Dedifferentiated amniotic fluid mesenchymal stem cell (primary cell): ENCODE measurements around the gene NFIA.
"Not testable (repeated sequence)": the region's sequence is repeated elsewhere in the genome, so short reads cannot be mapped to it uniquely, and the experiment has no call there.

Experiments used
- DNase-seq: peaks from one replicate; pipeline ENCODE4 v3.0.0-alpha.2; 2016; ENCODE audit errors: extremely low spot score

NFIA gene

DNA sequence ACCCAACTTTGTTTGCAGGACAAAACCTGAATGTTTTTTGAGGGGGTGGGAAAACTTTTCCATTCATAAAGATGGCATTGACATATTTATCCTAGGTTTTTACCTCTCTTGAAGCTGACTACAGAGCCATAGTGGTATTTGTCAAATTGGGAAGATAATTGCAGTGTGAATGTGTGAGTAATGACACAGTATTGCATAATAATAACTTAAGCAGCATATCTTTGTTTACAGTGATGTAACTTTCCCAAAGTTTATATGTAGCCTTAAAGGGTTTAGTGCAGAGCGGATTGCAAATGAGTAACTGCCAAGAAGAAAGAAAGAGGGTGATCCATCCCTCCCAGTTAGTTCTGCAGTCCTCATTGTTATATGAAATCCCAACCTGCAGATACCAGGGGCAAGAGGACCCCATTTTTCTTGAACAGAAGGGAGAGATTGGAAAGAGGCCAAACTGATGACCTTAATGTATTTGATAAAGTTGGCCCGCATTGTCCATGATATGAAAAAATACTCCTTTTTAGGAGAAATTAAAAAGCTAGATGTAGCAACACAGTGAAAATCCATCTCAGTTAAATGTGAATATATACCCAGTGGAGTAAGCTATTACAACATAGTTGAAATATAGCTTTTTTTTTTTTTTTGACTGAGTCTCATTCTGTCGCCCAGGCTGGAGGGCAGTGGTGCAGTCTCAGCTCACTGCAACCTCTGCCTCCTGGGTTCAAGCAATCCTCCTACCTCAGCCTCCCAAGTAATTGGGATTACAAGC is 23.7 kb upstream of the NFIA start:
- no peak for DNase-seq

GRCh38 chr1:61061601-61062000 is 20.8 kb upstream of the NFIA start:
- not testable (repeated sequence) for DNase-seq

GRCh38 chr1:61064673-61065072 is 17.7 kb upstream of the NFIA start:
- DNase-seq: no peak

DNA sequence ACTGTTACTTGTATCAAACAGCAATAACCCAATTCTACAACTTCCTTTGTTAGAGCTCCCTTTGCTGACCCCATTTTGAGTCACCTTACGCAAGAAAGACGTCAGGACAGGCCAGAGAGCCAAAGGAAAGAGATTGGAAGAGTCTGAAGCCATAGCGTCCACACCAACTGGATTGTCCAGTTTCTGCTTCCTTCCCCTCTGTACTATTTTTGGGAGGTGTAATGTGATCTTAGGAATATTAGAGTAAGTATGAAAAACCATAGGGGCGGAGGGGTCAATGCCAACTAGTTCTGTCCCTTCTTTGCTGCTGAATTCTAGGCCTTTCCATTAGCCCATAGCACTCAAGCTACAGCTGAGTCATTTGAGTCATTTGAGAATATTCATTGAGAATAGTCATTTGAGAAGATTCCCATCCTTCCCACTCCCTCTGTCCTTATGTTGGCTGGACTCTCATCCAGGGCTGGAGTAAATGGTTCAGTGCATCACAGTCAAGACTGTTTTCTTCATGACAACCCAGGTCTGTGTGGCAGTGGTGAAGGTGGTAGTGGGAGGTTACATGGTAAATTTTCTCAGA is 14.8 kb upstream of the NFIA start:
- no peak for DNase-seq

DNA sequence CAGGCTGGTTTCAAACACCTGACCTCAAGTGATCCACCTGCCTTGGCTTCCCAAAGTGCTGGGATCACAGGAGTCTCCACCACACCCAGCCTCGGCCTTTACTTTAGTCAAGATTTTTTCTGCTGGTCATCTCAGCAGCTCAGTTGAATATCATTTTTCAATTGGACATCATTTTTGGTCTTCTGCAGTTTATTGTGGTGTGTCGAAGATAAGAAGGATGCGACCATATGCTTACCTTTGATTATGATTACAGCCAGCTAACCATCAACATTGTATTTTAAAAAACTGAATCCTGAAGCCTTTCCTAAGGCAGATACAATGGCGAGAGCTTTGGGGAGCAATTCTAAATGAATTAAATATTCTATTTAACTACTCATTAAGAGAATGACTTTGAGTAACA is 12.3 kb upstream of the NFIA start:
- no peak for DNase-seq

DNA sequence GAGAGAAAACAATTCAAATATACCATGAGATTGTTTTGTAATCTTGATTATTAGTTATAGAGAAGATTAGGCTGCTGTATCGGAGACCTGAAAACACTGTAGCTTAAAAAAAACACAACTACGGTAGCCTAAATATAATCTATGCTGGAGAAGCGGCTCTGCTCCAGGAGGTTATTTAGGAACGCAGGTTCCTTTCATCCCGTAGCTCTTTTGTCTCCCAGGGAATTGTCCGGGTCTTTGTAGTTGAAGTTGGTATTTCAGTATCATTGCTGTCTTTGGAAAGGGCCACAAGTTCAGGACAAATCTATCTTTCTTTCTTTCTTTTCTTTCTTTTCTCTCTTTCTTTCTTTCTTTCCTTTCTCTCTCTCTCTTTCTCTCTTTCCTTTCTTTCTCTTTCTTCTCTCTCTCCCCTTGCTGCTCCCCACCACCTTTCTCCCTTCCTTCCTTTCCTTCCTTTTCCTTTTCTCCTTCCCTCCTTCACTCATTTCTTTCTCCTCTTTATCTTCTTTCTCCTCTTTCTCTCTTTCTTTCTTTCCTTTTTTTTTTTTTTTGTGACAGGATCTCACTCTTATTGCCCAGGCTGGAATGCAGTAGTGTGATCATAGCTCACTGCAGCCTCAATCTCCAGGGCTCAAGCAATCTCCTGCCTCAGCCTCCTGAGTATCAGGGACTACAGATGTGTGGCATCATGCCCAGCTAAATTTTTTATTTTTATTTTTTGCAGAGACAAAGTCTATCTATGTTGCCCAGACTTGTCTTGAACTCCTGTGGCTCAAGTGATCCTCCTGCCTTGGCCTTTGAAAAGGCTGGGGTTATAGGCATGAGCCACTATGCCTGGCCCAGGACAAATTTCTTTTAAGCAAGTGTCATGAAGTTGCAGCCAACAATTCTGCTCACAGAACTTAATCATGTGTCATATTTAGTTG is 10.9 kb upstream of the NFIA start:
- DNase-seq: no peak

GRCh38 chr1:61073871-61074270 is 8.5 kb upstream of the NFIA start:
- DNase-seq: no peak

GRCh38 chr1:61075833-61076232 is 6.5 kb upstream of the NFIA start:
- DNase-seq: not testable (repeated sequence)

- peak; percentile 83 for DNase-seq
Observed at GRCh38 chr1:61076728-61077675, 5.4 kb upstream of the NFIA start.

- peak; percentile 98 for DNase-seq
Observed at GRCh38 chr1:61077676-61078541, 4.5 kb upstream of the NFIA start.

- DNase-seq: no peak
Observed at GRCh38 chr1:61078618-61079295, 3.6 kb upstream of the NFIA start.

- no peak for DNase-seq
Observed at GRCh38 chr1:61079296-61079897, 3.0 kb upstream of the NFIA start.

DNA sequence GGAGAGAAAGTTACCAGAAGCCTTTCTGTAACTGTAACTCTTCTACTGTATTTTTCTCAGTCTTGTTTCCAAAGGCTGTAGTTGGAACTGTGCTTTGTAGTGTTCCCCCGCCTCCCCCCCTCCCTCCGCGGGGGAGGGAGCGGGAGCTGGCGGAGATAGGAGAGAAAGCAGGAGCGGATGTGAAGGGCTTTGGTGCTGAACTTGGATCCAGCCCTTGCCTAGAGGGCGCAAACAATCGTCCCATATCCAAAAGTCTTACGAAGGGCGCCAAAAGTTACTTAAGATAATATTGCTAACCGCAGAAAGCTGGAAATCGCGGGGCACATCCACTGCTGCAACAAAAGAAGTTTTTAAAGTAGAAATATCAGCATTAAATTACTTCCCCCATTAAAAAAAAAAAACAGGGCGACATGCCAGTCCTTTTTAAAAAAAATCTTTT is 2.4 kb upstream of the NFIA start:
- DNase-seq: peak; percentile 17

DNA sequence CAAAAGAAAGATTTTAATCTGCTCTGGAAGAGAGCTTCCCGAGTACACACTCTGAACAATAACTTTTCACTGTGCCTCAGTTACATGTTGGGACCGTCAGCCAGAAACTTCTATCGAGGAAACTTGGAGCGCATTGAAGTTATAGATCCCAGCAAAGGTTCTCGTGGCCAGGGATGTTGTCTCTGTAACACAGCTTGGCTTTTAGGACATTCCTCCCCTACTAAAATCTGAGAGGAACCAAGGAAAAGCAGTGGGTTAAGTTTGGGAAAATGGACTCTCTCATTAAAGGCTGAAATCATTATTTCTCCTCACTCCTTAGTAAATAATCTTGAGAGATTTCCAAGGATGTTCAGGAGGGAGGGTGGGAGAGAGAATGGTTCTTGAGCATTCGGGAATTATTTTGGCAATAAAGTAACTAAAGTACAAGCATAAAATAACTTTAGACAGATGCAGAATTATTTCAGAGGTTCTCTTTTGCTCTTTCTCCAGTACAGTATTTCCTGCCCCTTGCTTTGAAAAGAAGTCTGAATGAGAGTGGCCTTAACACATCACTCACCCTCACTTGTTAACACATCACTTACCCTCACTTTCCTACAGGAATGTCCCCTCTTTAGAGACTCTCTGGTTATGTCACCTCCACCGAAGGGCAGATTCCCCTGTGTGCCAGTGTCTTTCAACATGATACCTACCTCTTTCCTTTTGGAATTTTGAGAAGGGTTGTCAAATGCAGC is 1.8 kb upstream of the NFIA start:
- no peak for DNase-seq

GRCh38 chr1:61081144-61081685 is 1.1 kb upstream of the NFIA start:
- no peak for DNase-seq

- DNase-seq: no peak
Observed at GRCh38 chr1:61081686-61082310, 563 bp upstream of the NFIA start.

GRCh38 chr1:61083013-61083806 is 849 bp downstream of the NFIA start:
- peak; percentile 22 for DNase-seq
